ENCODE results near the gene FBRS. TPM values are rescaled to one million over a fixed set of nuclear protein-coding genes. Genes with fewer than 3 reads are reported as not detected.
A peak's percentile ranks its signal among the peaks of the same experiment; 100 is the strongest.

Gene FBRS
- polyA plus RNA-seq, 1 of the 3 experiments (the other 2 are of a cell fraction) = 11.5 TPM

- Histone ChIP-seq H3K4me2 (peak overlapping the region; percentile 74), H3K4me1 (ENCODE audit: control insufficient read depth in 1 of 2, insufficient read depth in 2 of 2, low read depth in 1 of 2, low read length in 1 of 2) (peaks cover 0 to 5% of the 10 kb centered on the region in 2 experiments; a peak in 1 of 4 replicates), H2AFZ (ENCODE audit: low read depth) (peak overlapping the region; percentile 92), H3K9me3 (no peaks in the 10 kb centered on the region), H3K9ac (peak overlapping the region; percentile 48; the same call in 1 of the 2 replicates), H3K27me3 (ENCODE audit: insufficient read depth) (no peaks in the 10 kb centered on the region), H3K4me3 (ENCODE audit: low read depth in 2 of 2, low read length in 1 of 2) (peak overlapping the region; percentile 61 to 86), H3K79me2 (ENCODE audit: insufficient read depth) (peaks cover 23% of the 10 kb centered on the region), H3K27ac (ENCODE audit: low read depth in 2 of 2, low read length in 1 of 2) (peak overlapping the region; percentile 58 to 62; a peak in 3 of 4 replicates), H3K36me3 (replicated peaks in 1 of 2; ENCODE audit: control insufficient read depth in 1 of 2, insufficient read depth in 2 of 2, low read length in 1 of 2) (no peaks in the 10 kb centered on the region), H3K9me2 (no peaks in the 10 kb centered on the region), H4K20me1 (ENCODE audit: insufficient read depth) (no peaks in the 10 kb centered on the region), H3F3A (replicated peaks; ENCODE audit: insufficient read depth) (peaks cover 3% of the 10 kb centered on the region)
- ChIA-PET CTCF (interaction anchor here (1.8 kb wide), 1 partner anchor 203 kb away, joined by 6 read pairs; the partner anchor contains the start of gene DCTPP1), POLR2A (interaction anchor here (0.6 kb wide), 1 partner anchor 16 kb away, joined by 3 read pairs; no protein-coding TSS in a partner anchor)
- no peak for DNase-seq
- 76% methylated on average over 17 of the region's 17 CpGs for WGBS (ENCODE audit: low lambda C conversion rate)
- TF ChIP-seq, protein P1, sequence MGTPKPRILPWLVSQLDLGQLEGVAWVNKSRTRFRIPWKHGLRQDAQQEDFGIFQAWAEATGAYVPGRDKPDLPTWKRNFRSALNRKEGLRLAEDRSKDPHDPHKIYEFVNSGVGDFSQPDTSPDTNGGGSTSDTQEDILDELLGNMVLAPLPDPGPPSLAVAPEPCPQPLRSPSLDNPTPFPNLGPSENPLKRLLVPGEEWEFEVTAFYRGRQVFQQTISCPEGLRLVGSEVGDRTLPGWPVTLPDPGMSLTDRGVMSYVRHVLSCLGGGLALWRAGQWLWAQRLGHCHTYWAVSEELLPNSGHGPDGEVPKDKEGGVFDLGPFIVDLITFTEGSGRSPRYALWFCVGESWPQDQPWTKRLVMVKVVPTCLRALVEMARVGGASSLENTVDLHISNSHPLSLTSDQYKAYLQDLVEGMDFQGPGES (IDR thresholded peaks at IDR 0.05; ENCODE audit: low read depth, low read length) = no peak
- TF ChIP-seq TEAD4 (IDR thresholded peaks at IDR 0.05; ENCODE audit: borderline replicate concordance, insufficient read depth) (no peak), FOXJ3 (CRISPR knock-in tag; IDR thresholded peaks at IDR 0.05) (no peak), SIN3A (IDR thresholded peaks at IDR 0.05; ENCODE audit: borderline replicate concordance, low read depth, low read length) (no peak), FOSL2 (IDR thresholded peaks at IDR 0.05; ENCODE audit: borderline replicate concordance, low read depth) (no peak), FOXM1 (IDR thresholded peaks at IDR 0.05; ENCODE audit: low read depth) (no peak), MXI1 (IDR thresholded peaks at IDR 0.05; ENCODE audit: low read depth, low read length) (no peak), EP300 (IDR thresholded peaks at IDR 0.05; ENCODE audit: borderline replicate concordance in 1 of 2, low read depth in 1 of 2, low read length in 1 of 2) (no peak), MAX (IDR thresholded peaks at IDR 0.05; ENCODE audit: low read depth) (no peak), RAD21 (IDR thresholded peaks at IDR 0.05; ENCODE audit: low read length) (no peak), TCF12 (IDR thresholded peaks at IDR 0.05) (no peak), RFX5 (IDR thresholded peaks at IDR 0.05; ENCODE audit: low read length) (no peak), EZH2phosphoT487 (IDR thresholded peaks at IDR 0.05; ENCODE audit: borderline replicate concordance, low read depth) (no peak), JUND (IDR thresholded peaks at IDR 0.05) (no peak)
- TF ChIP-seq, protein P2, sequence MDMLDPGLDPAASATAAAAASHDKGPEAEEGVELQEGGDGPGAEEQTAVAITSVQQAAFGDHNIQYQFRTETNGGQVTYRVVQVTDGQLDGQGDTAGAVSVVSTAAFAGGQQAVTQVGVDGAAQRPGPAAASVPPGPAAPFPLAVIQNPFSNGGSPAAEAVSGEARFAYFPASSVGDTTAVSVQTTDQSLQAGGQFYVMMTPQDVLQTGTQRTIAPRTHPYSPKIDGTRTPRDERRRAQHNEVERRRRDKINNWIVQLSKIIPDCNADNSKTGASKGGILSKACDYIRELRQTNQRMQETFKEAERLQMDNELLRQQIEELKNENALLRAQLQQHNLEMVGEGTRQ (IDR thresholded peaks at IDR 0.05; ENCODE audit: borderline replicate concordance, low read depth, low read length) = no peak
Observed at GRCh38 chr16:30633526-30633925, 24.7 kb upstream of the FBRS start.

DNA sequence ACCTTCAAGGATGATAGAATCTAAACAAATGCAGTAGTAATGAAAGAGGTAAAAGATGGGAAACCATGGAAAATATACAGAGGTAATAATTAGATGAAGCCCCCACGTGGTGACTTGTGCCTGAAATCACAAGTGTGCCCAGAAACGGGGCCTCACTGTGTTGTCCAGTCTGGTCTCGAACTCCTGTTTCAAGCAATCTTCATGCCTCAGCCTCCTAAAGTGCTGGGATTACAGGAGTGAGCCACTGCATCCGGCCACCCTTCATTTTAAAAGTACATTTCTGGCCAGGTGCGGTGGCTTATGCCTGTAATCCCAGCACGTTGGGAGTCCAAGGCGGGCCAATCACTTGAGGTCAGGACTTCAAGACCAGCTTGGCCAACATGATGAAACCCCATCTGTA, 21.6 kb upstream of the FBRS start:
- H3K4me2 ChIP-seq = no peak overlapping the region
- H3K27ac ChIP-seq (ENCODE audit: low read depth in 2 of 2, low read length in 1 of 2) = no peak overlapping the region
- CTCF ChIA-PET = interaction anchor here (1.1 to 2.2 kb wide), 5 partner anchors 14 to 187 kb away, joined by 3 to 12 read pairs (median 3); partner anchors contain the start of gene PRR14
- no peaks in the 10 kb centered on the region for H3K9me2 ChIP-seq
- H3K79me2 ChIP-seq (ENCODE audit: insufficient read depth) = peaks cover 23% of the 10 kb centered on the region
- no peaks in the 10 kb centered on the region for H3K27me3 ChIP-seq (ENCODE audit: insufficient read depth)
- H3K36me3 ChIP-seq (replicated peaks in 1 of 2; ENCODE audit: control insufficient read depth in 1 of 2, insufficient read depth in 2 of 2, low read length in 1 of 2) = no peaks in the 10 kb centered on the region
- no peaks in the 10 kb centered on the region for H3K9me3 ChIP-seq
- H3F3A ChIP-seq (replicated peaks; ENCODE audit: insufficient read depth) = peaks cover 3% of the 10 kb centered on the region
- WGBS (ENCODE audit: low lambda C conversion rate) = 94% methylated on average over 7 of the region's 7 CpGs
- no peak for DNase-seq
- H3K9ac ChIP-seq = no peak overlapping the region
- H3K4me1 ChIP-seq (ENCODE audit: control insufficient read depth in 1 of 2, insufficient read depth in 2 of 2, low read depth in 1 of 2, low read length in 1 of 2) = peaks cover 0 to 5% of the 10 kb centered on the region in 2 experiments; a peak in 1 of 4 replicates
- POLR2A ChIA-PET = no interaction called here
- no peak overlapping the region for H3K4me3 ChIP-seq (ENCODE audit: low read depth in 2 of 2, low read length in 1 of 2)
- no peaks in the 10 kb centered on the region for H4K20me1 ChIP-seq (ENCODE audit: insufficient read depth)
- TF ChIP-seq SIN3A (IDR thresholded peaks at IDR 0.05; ENCODE audit: borderline replicate concordance, low read depth, low read length) (no peak), CTCF (IDR thresholded peaks at IDR 0.05) (no peak), FOXM1 (IDR thresholded peaks at IDR 0.05; ENCODE audit: low read depth) (no peak)
- TF ChIP-seq, protein P3, sequence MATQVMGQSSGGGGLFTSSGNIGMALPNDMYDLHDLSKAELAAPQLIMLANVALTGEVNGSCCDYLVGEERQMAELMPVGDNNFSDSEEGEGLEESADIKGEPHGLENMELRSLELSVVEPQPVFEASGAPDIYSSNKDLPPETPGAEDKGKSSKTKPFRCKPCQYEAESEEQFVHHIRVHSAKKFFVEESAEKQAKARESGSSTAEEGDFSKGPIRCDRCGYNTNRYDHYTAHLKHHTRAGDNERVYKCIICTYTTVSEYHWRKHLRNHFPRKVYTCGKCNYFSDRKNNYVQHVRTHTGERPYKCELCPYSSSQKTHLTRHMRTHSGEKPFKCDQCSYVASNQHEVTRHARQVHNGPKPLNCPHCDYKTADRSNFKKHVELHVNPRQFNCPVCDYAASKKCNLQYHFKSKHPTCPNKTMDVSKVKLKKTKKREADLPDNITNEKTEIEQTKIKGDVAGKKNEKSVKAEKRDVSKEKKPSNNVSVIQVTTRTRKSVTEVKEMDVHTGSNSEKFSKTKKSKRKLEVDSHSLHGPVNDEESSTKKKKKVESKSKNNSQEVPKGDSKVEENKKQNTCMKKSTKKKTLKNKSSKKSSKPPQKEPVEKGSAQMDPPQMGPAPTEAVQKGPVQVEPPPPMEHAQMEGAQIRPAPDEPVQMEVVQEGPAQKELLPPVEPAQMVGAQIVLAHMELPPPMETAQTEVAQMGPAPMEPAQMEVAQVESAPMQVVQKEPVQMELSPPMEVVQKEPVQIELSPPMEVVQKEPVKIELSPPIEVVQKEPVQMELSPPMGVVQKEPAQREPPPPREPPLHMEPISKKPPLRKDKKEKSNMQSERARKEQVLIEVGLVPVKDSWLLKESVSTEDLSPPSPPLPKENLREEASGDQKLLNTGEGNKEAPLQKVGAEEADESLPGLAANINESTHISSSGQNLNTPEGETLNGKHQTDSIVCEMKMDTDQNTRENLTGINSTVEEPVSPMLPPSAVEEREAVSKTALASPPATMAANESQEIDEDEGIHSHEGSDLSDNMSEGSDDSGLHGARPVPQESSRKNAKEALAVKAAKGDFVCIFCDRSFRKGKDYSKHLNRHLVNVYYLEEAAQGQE (IDR thresholded peaks at IDR 0.05; ENCODE audit: low read depth, low read length) = no peak
- no peak overlapping the region for H2AFZ ChIP-seq (ENCODE audit: low read depth)

Data from SK-N-SH (cell line).